Left renal cortex interstitium (tissue), 4 donors: Measurements from ENCODE around the gene ZNF438. TPM values are rescaled to one million over a fixed set of nuclear protein-coding genes. Genes with fewer than 3 reads are reported as not detected.

ENCODE experiments used
- DNase-seq, 4 donors: peaks; one replicate each; pipeline ENCODE4 v3.0.0-alpha.2; 2013; ENCODE audit warnings: low read depth in 4 of 4, low spot score in 2 of 4, missing footprints in 1 of 4
- polyA plus RNA-seq, 4 donors: library from polyadenylated mRNA; unstranded; fragments of 120-200 nt; gene quantifications; one replicate each; pipeline ENCODE4 v1.2.1, GENCODE V29; 2013; ENCODE audit not compliant: insufficient read length in 4 of 4

The ZNF438 gene
- polyA plus RNA-seq, 4 donors, result 7.6 to 9.4 (median 8.5) TPM

GRCh38 chr10:30861221-30861620, 170.4 kb downstream of the ZNF438 start:
- DNase-seq, result no peak

GRCh38 chr10:30858499-30858898, 173.2 kb downstream of the ZNF438 start:
- DNase-seq, result no peak

- DNase-seq, result no peak
Measured at GRCh38 chr10:30857803-30858202, 173.9 kb downstream of the ZNF438 start.

GRCh38 chr10:30855131-30855530, 176.5 kb downstream of the ZNF438 start:
- DNase-seq, result no peak

- DNase-seq, result no peak
Measured at GRCh38 chr10:30854656-30855055, 177.0 kb downstream of the ZNF438 start.

GRCh38 chr10:30853066-30853465, 178.6 kb downstream of the ZNF438 start:
- DNase-seq, result no peak

GRCh38 chr10:30850776-30851175, 180.9 kb downstream of the ZNF438 start:
- DNase-seq, result no peak

- DNase-seq, result no peak
Measured at GRCh38 chr10:30849231-30850035, 182.2 kb downstream of the ZNF438 start.

GRCh38 chr10:30848396-30849032, 183.2 kb downstream of the ZNF438 start:
- DNase-seq, result no peak

- no peak for DNase-seq
Measured at GRCh38 chr10:30847642-30848041, 184.0 kb downstream of the ZNF438 start.

GRCh38 chr10:30847199-30847598, 184.5 kb downstream of the ZNF438 start:
- no peak for DNase-seq

GRCh38 chr10:30846710-30847109, 185.0 kb downstream of the ZNF438 start:
- no peak for DNase-seq

- DNase-seq, result no peak
Measured at GRCh38 chr10:30842894-30843293, 188.8 kb downstream of the ZNF438 start.

GRCh38 chr10:30842185-30842584, 189.5 kb downstream of the ZNF438 start:
- no peak for DNase-seq

GRCh38 chr10:30840395-30841050, 191.1 kb downstream of the ZNF438 start:
- DNase-seq, result no peak

GRCh38 chr10:30839652-30840051, 192.0 kb downstream of the ZNF438 start:
- no peak for DNase-seq

GRCh38 chr10:30836406-30836805, 195.3 kb downstream of the ZNF438 start:
- no peak for DNase-seq

GRCh38 chr10:30835146-30835545, 196.5 kb downstream of the ZNF438 start:
- no peak for DNase-seq

GRCh38 chr10:30834651-30835050, 197.0 kb downstream of the ZNF438 start:
- DNase-seq, result no peak

- no peak for DNase-seq
Measured at GRCh38 chr10:30834153-30834552, 197.5 kb downstream of the ZNF438 start.

GRCh38 chr10:30833628-30833970, 198.1 kb downstream of the ZNF438 start:
- no peak for DNase-seq
